Measurements from ENCODE around the gene SEMA4F. TPM values are rescaled to one million over a fixed set of nuclear protein-coding genes. Genes with fewer than 3 reads are reported as not detected.

SEMA4F gene
- total RNA-seq, 1 experiment from 2014 or later = 6.6 TPM

GRCh38 chr2:74691929-74692328, 37.9 kb downstream of the SEMA4F start:
- no peak overlapping the region for H4K5ac ChIP-seq (ENCODE audit: insufficient read length, low read depth, low read length)
- no peak for DNase-seq
- Mint-ChIP-seq H3K4me3 (no peak overlapping the region), H3K9me3 (no peaks in the 10 kb centered on the region), H3K4me1 (no peaks in the 10 kb centered on the region; a peak in 1 of 4 replicates), H3K27ac (no peak overlapping the region), H3K36me3 (ENCODE audit: insufficient read depth in 1 of 3, low read depth in 3 of 3) (no peaks in the 10 kb centered on the region), H3K27me3 (ENCODE audit: low read depth) (no peaks in the 10 kb centered on the region)
- no peak for TF ChIP-seq CTCF (conservative IDR thresholded peaks at IDR 0.05)
- no peaks in the 10 kb centered on the region for H4K20me1 ChIP-seq (ENCODE audit: control insufficient read depth, insufficient read depth, insufficient read length)
- H3K9me3 ChIP-seq (ENCODE audit: control insufficient read depth, low read depth, low read length) = no peaks in the 10 kb centered on the region
- H3K4me2 ChIP-seq (ENCODE audit: insufficient read depth, insufficient read length, low read length) = no peak overlapping the region
- H3K56ac ChIP-seq (ENCODE audit: insufficient read length, low read depth, low read length) = no peak overlapping the region
- no peak overlapping the region for H2BK5ac ChIP-seq (ENCODE audit: insufficient read length, low read length)
- no peak overlapping the region for H3K4ac ChIP-seq (ENCODE audit: low read depth, low read length)
- no peak overlapping the region; the same call in 1 of the 2 replicates for H3K14ac ChIP-seq (ENCODE audit: insufficient read depth, low read length)
- no peaks in the 10 kb centered on the region for H3K27me3 ChIP-seq (ENCODE audit: insufficient read depth, low read length)
- no CpG with 5 or more reads among the region's 5 CpGs for WGBS (ENCODE audit: extremely low coverage, insufficient read length, low lambda C conversion rate)
- no peak overlapping the region for H2BK120ac ChIP-seq (ENCODE audit: low read depth, low read length, poor library complexity, severe bottlenecking)
- H4K91ac ChIP-seq (ENCODE audit: insufficient read length, low read depth, low read length) = no peak overlapping the region
- peaks cover 1% of the 10 kb centered on the region; the same call in 1 of the 2 replicates for H3K79me2 ChIP-seq (ENCODE audit: insufficient read depth, low read length)
- H2BK12ac ChIP-seq (ENCODE audit: insufficient read length, low read depth, low read length) = no peak overlapping the region
- no peak overlapping the region for H2BK15ac ChIP-seq (ENCODE audit: low read depth, low read length)
- H3K18ac ChIP-seq (ENCODE audit: insufficient read length, low read depth, low read length) = no peak overlapping the region
- H3K23me2 ChIP-seq (ENCODE audit: insufficient read length, low read depth, low read length, poor library complexity, severe bottlenecking) = no peaks in the 10 kb centered on the region
- H3K4me1 ChIP-seq (ENCODE audit: insufficient read depth, low read length) = no peaks in the 10 kb centered on the region
- H2AK5ac ChIP-seq (ENCODE audit: insufficient read length, low read length) = no peak overlapping the region
- H2BK20ac ChIP-seq (ENCODE audit: low read depth, low read length, poor library complexity, severe bottlenecking) = no peak overlapping the region
- no peak overlapping the region for H3K27ac ChIP-seq (ENCODE audit: insufficient read length, low read depth, low read length)
- H4K8ac ChIP-seq (replicated peaks; ENCODE audit: insufficient read length, low read depth, low read length) = no peak overlapping the region
- H2AFZ ChIP-seq (ENCODE audit: low read length) = no peak overlapping the region
- H3K23ac ChIP-seq (ENCODE audit: insufficient read length, low read depth, low read length) = no peak overlapping the region
- no peak overlapping the region for H3K9ac ChIP-seq (ENCODE audit: extremely low read depth, insufficient read length, low read length)
- H3K79me1 ChIP-seq (ENCODE audit: insufficient read depth, low read depth, low read length, poor library complexity, severe bottlenecking) = no peaks in the 10 kb centered on the region
- H3T11ph ChIP-seq (ENCODE audit: low read length) = no peak overlapping the region

Measured in H9 (cell line).